Activated T-cell treated with anti-CD3 and anti-CD28 coated beads for 1 hour (primary cell): ENCODE measurements around the gene UGT8.
"Not testable (repeated sequence)": the region's sequence is repeated elsewhere in the genome, so short reads cannot be mapped to it uniquely, and the experiment has no call there.

ENCODE experiments used
- DNase-seq: peaks from one replicate; pipeline ENCODE4 v3.0.0-alpha.2; 2020; ENCODE audit warnings: low read depth

Gene UGT8

GRCh38 chr4:114606245-114606644, 7.6 kb downstream of the UGT8 start:
- no peak for DNase-seq

DNA sequence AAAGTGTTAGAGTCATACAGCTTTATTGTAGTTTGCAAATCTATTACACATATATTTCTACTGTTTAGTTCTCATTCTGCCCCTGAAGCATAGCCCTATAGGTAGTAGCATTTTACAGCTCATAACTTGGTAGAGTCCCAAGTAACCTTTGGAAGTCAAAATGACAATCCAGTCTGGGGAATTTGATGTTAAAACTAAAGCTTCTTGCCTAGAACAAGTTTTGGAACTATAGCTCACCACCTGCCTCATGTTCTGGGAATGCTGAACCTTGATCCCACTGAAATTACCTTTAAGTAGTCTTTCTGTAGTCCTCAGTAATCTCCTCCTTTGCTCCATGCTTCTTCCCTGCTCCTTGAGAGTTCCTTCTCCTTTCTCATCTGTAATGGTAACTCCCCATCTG, 8.4 kb downstream of the UGT8 start:
- no peak for DNase-seq

GRCh38 chr4:114613560-114613959, 15.0 kb downstream of the UGT8 start:
- DNase-seq: no peak

DNA sequence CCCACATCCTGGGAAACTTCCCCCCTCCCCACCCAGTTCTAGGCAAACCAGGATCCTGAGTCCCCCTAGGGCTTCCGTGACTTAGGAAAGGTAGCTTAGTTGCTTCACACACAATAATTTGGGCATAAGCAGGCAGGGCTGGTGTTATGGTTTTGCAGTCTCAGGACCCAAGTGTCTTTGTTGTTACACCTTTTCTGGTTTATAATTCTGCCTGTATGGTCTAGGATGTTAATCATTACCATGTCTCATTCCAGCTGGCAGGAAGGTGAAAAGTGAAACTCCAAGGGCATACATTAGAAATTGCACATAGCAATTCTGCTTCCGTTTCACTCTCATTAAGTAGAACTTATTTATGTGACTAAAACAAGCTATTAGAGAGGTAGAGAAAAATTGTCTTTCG, 16.8 kb downstream of the UGT8 start:
- no peak for DNase-seq

DNA sequence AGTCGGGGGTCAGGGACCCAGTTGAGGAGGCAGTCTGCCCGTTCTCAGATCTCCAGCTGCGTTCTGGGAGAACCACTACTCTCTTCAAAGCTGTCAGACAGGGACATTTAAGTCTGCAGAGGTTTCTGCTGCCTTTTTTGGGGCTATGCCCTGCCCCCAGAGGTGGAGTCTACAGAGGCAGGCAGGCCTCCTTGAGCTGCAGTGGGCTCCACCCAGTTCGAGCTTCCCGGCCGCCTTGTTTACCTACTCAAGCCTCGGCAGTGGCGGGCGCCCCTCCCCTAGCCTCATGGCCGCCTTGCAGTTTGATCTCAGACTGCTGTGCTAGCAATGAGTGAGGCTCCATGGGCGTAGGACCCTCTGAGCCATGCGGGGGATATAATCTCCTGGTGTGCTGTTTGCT, 17.4 kb downstream of the UGT8 start:
- DNase-seq: not testable (repeated sequence)

GRCh38 chr4:114626196-114626595, 27.6 kb downstream of the UGT8 start:
- no peak for DNase-seq

DNA sequence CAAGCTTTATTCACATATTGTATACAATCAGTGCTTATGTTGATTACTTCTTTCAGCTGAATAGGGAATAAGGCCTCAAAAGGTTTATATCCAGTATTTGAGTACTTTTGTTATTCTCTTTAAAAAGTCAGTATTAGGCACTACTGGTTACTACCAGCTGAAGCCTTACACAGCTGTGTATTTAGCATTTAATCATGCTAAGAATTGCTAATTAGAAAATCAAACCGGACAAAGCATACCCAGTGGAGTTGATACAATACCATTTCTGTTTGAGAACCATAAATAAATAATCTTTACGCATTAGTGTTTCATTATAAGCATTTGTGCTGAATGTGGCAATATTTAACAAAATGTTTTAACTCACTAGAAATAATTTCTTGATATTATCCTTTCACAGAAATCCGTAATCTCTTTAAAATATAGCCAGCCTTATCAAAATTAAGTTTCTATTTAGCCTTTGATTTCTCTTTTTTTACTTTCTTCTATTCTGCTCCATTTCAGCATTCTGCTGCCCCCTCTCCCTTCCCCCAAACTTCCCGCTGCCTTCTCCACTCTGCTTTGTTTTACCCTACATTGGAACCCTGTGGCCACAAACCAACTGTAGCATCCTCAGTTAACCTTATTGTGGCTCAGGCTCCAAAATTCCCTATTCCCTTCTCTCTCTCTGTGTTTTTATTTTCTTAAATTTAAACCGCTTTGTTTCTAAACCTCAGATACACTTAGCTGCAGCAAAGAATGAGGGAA, 37.8 kb downstream of the UGT8 start:
- DNase-seq: no peak

DNA sequence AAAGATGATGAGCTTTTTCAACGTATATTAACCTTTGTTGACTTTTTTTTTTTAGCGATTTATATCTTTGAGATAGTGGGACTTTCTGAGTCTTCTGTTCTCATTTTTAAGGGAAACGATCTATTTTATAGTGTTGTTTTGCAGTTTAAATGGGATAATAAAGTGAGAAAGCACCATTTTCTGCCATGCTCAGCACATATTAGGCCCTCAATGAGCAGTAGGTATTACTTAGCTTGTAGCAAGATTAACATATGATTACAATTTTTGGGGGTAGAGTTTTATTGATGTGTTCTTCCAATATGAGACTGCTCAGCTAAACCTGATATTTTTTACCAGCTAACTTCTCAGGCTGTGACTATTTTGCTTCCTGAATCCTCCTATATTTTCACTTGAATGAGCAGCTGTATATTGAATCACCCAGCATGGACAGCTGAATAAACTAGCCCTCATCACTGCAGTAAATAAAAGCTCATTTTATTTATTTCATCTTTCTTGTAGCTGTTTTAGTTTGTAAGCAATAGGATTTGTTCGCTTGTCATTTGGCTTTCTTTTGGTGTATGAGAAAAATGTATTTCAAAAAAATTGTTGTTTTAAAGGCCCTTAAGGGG, 43.7 kb downstream of the UGT8 start:
- DNase-seq: no peak

GRCh38 chr4:114649908-114650307, 51.3 kb downstream of the UGT8 start:
- DNase-seq: no peak

- DNase-seq: no peak
Measured at GRCh38 chr4:114653675-114654074, 55.1 kb downstream of the UGT8 start.

GRCh38 chr4:114654592-114654991, 56.0 kb downstream of the UGT8 start:
- DNase-seq: no peak

GRCh38 chr4:114658179-114658578, 59.6 kb downstream of the UGT8 start:
- no peak for DNase-seq

DNA sequence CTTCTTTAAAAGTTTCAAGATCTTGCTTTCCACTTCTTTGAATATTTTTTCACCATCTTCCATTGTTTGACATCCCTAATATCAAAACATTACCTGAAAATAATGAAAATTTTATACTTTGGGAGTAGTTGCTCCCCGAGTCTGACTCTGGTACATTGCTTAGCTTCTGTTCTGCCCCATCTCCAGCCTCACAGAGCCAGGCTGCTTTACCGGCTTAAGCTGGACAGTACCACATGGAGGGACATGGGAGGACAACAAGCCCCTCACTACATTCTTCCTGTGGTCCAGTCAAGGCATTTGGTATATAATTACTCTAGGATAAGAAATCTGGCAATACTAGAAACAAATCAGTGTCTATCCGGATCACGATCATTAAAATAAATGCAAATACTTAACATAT, 60.2 kb downstream of the UGT8 start:
- DNase-seq: no peak

GRCh38 chr4:114659386-114660008, 60.9 kb downstream of the UGT8 start:
- DNase-seq: no peak

GRCh38 chr4:114663083-114663482, 64.5 kb downstream of the UGT8 start:
- no peak for DNase-seq

- no peak for DNase-seq
Measured at GRCh38 chr4:114668577-114668976, 70.0 kb downstream of the UGT8 start.

GRCh38 chr4:114670733-114671132, 72.1 kb downstream of the UGT8 start:
- DNase-seq: not testable (repeated sequence)

- DNase-seq: no peak
Measured at GRCh38 chr4:114673306-114673705, 74.7 kb downstream of the UGT8 start.

GRCh38 chr4:114674080-114674479, 75.5 kb downstream of the UGT8 start:
- no peak for DNase-seq

- no peak for DNase-seq
Measured at GRCh38 chr4:114677346-114677979, 78.9 kb downstream of the UGT8 start.

DNA sequence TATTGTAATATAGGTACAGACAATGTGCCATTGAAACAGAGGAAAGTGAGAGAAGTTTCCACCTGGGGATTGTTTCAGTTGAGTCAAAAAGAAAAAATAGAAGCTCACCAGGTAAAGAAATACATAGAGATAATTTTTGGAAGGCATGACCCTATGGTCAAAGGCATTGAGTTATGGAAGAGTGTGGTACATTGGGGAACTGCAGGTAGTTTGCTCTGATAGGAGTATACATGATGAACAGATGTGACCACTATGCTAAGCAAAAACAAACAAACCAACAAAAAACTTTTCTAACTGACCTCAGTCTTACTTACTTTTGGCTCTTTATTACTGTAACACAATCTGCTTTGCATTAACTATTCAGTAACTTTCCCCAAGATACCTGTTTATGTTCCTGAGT, 85.9 kb downstream of the UGT8 start:
- DNase-seq: no peak

GRCh38 chr4:114688059-114688458, 89.5 kb downstream of the UGT8 start:
- no peak for DNase-seq

DNA sequence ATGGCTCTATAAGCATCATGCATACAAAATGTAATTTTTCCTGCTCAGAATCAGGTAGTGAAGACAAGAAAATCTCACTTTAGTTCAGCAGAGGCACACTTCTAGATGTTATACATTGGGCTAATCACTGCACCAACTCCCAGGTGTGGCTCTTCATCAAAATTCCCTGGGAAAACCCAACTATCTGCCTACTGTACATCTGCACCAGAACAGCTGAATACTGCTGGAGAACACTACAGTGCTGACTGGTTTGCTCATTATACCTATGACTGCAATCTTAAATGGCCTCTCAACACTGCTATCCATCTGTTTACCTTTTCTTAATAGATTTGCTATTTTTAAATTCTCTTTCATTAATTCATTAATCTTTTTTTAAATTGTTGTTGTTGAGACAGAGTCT, 92.0 kb downstream of the UGT8 start:
- DNase-seq: no peak
